HG02981 (cell line): Measurements from ENCODE around the gene ADO.
A peak's percentile ranks its signal among the peaks of the same experiment; 100 is the strongest.

ENCODE experiments used
- ATAC-seq: cut with Tn5 transposase; IDR thresholded peaks from one replicate; pipeline ENCODE4 v1.9.1; 2021; ENCODE audit warnings: mild to moderate bottlenecking, moderate library complexity; ENCODE audit not compliant: unreplicated experiment

Gene ADO

DNA sequence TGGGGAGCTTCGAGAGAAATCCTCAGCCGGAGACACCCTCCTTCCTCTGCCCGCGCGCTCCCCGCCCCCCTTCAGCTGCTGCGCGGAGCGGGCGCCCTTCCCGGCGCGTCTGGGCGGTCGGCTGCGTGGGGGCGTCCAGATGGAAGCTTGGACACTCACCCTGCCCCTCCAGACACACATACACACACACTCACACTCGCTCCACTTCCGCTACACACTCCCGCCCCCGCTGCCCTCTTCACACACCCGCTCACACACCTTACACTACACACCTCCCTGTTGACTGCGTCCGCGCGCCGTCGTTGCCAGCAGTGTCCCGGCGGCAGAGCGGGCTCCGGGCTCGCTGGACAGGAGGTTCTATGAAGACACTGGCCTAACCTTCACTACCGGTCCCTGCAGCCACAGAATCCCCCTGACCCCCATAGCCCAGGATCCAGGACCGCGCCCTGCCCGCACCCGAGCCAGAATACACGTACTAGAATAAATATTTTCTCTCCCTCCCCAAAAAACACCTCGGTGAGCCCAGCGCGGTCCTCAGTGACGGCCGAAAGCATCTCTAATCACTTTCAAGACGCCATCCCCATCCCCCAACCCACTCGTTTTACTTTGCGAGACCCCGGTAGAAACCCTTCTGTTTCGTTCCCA, 12.7 kb downstream of the ADO start:
- ATAC-seq = peak; percentile 11

DNA sequence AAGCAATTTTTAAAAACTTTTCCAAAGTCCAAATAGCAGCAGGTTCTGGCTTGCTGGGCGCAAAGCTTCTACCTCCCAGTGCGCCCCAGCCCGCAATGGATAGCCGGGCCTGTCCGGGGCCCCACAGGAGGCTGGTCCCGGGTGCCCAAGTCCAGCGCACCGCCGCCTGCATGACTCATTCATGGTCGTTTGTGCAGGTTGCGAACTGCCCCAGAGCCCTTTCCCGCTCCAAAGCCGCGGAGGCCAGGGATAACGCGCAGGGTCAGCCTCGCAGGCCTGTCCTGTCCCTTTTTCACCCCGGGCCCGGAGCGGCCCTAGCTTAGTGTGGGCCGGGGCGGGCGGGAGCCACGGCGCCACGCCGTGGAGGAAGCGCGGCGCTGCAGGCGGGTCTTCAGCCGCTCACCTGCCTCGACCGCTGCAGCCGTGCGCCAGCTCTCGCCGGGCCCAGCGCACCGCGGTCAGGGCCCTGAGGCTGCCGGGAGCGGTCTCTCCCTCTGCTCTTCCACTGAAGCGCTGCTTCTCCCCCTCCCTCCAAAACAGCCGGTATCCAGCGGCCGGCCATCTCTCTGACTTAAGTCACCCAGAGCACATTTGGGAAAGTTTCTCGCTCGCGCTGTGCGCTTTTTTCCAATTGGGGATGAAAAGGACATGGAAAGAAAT, 13.4 kb downstream of the ADO start:
- ATAC-seq = peak; percentile 35

DNA sequence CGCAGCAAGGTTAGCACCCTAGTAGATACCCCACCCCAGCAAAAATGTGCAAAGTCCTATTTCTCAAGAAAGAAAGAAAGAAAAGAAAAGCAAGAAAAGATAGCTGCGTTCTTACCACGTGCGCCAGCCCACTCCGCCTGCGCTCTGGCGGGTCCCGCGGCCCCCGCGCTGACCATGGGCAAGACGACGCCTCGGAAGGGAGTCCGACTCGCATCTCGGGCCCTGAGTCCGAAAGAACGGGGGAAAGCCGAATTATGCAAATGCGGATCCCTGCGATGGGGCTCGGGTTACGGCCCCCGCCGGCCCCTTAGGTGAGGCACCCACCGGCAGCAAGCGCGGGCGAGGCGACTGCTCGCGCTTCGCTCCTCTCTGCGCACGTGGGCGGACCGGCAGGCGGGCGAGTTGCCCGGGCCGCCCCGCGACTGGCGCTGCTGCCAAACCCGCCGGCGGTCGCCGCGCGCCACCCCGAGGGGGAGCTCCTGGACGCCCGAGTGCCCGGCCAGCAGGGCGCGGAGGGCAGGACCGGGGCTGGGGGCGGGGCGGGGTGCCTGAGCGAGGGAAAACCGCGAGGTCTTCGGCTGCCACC, 14.0 kb downstream of the ADO start:
- no peak for ATAC-seq

DNA sequence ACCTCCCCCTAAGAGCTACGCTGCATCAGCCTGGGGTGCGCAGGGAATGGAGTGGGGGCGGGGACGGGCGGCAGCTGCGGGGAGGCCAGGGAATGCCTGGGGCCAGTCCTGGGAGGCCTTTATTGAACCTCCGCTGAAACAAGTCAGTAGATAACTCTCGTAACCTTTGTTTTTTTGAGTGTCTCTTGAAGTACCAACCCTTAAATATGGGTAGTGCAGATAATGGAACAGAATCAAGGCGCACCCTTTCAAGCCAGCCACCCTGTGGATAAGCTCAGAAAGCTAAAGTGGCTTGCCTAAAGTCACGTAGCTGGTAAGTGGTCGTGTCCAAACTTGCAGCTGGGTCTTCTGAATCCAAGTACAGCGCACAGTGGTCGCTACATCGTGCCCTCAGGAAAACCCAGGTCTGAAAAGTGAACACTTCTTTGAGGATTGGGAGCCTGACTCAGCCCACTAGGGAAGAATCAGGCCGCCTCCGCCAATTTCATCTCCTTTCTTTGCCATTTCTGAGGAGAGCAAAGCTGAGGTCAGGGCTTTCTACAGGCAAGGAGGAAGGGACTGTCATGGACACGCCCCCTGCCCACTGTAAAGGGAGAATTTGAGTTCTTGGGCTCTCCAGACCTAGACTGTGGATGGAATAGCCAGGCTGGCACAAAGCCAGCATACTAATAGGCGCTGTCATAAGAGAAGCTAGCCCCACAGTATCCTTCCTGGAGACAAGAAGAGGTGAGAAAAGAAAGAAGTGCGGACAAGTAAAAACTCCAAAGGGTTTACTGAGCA, 14.8 kb downstream of the ADO start:
- ATAC-seq = no peak

DNA sequence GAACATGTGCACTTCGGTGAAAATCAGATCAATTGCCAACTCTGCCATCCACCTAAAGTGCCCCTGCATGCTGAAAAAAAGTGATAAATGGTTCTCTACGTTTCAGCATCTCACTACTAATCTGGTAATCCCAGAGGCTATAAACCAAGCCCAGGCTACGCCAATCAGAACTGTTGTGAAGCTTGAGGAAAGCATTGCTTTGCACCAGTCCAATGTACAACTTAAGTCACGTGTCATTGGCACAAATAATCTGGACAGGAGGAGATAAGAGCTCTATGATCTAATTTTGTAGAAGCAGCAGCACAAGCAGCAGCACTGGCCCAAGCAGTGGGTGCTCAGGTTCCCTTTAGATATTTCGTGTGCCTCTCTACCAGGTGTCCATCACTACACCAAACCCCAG, 16.1 kb downstream of the ADO start:
- ATAC-seq = no peak

DNA sequence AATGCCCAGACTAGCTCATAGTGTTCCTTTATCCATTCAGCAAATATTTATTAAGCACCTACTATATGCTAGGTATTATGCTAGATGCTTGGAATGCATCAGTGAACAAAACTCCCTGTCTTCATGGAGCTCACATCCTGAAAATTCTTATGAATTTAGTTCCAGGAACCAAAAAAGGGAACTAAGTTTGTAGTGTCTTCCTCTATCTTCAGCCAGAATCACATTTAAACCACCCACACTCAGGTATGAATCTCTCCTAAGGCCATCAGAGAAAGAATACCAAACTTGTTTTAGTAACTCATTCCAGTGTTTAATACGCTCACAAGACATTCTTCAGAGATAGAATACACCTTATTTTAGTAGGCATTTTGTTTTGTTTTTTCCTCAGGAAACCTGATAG, 21.8 kb downstream of the ADO start:
- ATAC-seq = no peak

DNA sequence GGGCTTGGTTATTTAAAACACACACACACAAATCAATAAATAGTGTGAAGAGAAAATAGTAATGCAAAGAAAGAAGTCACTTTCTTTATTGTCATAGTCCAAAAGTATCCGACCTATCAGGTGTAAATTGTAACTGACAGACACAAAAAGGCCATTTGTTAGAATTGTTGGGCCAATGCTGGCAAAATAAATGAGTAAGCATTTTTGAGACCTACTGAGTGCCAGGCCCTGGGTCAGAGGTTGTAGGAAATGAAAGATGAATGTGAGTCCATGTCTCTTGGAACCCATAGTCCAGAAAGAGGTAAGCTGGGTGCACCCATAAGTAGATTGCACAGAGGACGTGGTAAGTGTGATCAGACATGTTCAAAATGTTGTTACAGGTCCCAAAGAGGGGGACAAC, 25.1 kb downstream of the ADO start:
- no peak for ATAC-seq

DNA sequence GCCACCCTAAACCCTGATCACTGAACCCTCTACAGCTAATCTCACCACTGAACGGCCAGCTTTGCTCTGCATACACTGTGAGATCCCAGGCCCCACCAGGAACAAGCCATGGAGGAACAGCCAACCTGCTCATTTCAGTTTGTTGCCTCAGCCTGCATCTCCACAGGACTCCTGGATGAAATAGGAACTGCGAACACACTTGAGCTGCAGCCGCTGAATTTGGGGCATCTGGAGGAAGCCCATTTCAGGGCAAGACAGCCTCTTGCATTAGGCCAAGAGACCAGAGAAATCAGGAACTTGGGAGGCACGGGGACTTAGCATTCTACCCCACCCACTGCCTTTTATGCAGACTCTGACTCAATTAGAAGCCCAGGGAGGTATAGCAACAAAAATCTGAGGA, 26.2 kb downstream of the ADO start:
- no peak for ATAC-seq

DNA sequence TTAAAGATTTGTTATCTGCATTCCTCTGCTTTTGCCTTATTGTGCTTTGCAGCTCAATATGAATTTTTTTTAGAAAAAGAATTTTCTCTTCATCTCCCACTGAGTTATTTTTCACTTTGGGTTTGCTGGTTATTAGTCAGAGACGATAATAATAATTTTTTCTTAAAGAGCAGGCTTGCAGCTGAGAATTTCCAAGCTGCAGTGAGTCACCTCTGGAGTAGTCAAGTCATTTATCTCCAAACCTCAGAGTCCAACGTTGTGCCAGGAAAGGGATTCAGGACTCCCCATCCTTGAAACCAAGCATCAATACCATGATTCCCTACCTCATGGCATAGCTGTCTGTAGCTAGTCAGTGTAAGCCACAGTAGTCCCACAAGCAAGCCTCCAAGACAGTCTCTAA, 26.8 kb downstream of the ADO start:
- ATAC-seq = no peak

DNA sequence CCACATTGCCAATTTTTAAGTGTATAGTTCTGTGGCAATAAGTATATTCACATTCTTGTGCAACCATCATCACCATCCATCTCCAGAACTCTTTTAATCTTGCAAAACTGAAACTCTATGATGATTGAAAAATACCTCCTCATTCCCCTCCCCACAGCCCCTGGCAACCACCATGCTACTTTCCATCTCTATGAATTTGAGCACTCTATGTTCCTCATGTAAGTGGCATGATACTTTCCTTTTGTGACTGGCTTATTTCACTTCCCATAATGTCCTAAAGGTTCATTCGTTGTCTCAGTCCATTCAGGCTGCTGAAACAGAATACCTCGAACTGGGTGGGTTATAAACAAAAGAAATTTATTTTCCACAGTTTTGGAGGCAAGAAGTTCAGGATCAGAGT, 35.1 kb downstream of the ADO start:
- no peak for ATAC-seq

DNA sequence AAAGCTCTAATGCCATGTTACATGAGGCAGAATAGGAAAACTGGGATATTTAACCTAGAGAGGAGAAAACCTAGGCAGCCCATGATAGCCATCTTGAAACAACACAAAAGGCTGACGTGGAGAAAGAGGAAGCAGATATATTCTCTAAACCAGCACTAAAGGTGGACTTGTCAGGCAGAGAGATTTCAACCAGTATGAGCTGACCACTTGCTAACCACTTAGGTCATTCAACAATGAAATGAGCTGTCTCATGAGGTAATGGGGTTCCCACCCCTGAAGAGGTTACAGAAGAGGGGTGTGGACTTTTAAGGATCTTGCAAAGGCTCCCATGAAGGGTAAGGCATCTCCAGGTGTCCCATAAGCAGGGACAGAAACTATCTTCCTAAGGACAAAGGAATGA, 38.5 kb downstream of the ADO start:
- no peak for ATAC-seq

DNA sequence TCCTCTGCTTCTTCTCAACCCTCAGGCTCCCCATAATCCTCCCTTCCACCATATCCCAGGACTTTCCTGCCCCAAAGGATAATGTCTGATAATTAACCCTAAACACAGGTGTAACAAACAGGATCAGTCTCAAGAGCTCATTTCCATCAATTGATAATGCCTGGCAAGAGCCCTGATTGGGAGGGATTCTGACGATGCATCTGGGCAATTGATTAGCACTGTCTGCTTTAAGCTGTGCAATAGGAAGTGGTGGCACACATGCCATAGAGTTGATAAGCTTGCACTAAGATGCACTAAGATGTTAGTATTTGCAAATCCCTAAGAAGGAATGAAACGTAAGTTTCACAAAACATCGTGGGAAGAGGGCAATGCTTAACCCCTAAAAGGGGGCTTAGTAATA, 39.1 kb downstream of the ADO start:
- no peak for ATAC-seq

DNA sequence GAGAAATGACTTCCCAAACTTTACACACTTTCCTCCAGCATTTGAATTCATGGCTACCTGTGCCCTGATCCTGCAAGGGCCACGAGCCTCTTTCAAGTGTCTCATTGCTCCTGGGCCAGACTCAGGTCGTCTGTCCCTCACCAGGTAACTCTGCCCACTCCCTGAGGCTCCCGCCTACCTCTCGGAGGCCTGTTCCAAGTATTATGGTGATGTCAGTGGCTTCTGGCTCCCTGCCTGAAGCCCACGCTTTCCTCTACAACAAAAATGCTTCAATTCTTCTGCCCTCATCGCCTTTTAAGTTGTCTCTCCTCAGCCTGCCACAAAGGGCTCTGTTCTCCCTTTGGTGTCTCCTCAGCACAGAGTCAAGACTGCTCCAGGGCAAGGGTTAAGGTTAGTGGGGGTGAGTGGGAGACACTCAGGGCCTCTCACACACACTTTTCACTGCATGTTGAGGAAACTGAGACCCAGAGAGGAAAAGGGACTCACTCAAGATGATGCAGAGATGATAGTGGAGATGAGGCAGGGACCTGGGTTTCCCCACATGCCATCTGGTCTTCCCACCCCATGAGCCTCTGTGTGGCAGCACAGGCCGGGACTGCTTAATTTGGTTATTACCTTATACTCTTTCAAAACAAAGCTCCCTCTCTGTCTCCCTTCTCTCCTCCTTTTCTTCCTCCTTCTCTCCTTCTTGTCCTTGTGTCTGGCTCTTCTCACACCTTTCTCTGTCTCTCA, 39.9 kb downstream of the ADO start:
- ATAC-seq = no peak

DNA sequence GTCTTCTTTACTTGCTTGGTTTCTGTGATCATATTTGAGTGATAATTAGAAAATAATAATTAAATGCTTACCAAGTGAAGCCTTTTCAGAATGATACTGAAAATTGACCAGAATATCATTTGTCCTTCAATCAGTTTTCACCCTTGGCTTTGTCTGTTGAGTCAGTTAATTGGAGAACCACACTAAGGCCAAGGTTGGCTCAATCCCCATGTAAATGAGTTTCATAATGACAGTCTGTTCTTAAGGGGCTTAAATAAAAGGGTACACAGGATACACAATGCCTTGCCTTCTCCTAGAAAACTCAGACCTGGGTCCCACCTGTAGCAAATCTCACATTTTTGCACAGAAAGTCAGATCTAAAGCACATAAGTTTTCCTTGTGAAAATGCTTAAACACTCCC, 42.9 kb downstream of the ADO start:
- no peak for ATAC-seq

DNA sequence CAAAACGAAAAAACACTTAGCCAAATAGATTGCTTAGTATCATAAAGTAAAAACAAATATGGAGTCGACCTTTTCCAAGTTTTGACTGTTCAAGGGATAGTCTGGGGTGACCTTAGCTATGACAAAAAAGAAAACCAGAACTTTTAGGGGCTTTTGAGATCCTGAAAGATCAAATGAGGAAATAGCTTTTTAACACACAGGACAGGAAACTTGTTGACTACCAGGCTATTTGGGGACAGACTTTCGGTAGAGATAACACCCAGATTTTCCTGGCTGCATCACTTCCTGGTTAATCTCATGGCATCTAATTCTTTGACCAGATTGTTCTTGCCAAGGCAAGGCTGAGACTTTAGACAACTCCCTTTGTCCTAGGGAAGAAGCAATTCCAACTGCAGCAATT, 46.1 kb downstream of the ADO start:
- ATAC-seq = no peak

DNA sequence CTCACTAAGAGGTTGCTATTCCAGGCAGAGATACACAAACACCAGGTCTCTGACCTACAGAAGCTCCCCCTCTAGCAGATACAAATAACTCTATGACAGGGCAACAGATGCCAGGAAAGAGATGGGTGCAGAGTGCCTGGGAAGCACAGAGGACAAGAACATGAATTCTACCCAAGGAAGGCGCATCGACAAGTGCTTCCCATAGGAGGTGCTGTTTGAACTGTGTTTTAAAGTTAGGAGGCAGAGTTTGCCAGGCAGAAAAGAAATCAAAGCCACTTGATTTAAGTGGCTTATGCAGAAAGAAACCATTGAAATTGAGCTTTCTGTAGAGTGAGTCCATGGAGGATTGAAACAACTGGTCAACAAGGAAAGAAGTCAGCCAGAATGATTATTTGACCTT, 46.9 kb downstream of the ADO start:
- ATAC-seq = no peak

DNA sequence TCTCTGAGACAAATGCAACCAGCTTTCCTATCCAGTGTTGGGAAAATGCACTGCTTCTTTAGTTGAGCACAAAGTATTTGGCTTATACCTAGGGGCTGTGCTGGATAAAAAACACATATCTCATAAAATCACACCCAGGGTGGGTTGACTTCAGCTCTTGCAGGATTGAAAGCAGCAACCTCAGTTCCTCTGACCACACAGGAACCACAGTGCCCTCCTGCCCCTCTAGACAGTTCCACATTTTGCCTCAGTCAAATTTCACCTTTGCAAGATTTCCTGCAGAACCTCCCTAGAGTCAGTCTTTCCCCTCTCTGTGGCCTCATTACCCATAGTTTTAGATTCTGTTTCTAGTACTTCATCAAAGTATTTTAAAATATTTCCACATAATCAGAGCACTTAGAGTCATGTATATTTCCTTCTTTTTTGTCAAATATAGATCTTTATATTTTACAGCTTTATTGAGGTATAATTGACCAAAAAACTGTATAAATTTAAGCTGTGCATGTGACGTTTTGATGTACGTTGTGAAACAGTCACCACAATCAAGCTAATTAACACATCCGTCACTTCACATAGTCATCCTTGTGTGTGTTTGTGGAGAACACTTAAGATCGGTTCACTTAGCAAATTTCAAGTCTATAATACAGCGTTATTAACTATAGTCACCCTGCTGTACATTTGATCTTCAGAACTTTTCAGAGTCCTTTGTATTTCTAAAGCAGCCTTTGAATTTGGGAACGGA, 48.6 kb downstream of the ADO start:
- peak; percentile 68 for ATAC-seq

DNA sequence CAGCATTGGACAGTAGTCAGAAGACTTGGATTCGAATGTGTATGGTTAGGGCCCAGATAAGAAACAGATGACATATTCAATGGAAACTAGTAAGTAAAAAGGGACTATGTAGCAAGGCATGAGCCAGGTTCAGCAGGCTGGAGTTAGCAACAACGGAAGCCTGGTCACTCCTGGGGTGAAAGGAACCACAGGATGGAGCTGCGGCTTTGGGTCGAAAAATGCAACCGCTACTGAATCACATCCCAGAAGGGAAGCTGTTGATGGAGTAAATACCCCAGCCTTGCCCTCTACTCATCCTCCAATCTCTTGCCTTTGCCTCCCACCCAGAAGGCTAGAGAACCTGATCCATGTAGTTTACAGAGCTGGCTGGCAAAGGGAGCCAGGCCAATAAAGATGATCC, 49.2 kb downstream of the ADO start:
- peak; percentile 30 for ATAC-seq

DNA sequence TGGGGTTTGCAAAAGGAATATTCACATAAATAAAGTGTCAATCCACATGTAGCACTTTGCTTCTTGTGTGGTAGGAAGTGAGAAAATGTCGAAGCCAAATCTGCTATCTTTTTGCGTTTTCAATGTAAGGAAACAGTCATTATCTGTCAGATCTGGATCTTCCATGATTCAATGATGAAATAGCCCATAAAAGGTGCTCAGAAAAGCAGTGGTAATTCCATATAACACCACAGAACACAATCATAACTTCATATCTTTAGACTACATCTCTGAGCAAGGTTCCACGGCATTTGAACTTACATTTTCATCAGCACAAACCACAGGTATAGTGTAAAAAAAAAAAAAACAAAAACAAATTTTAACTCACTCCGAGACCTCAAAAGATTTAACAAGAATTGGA, 51.5 kb downstream of the ADO start:
- ATAC-seq = no peak
